Stimulated activated CD4-positive, alpha-beta T cell treated with anti-CD3 and anti-CD28 coated beads, TNF-alpha, amount 100 ng/mL, for 24 hours (primary cell): ENCODE data around the gene ACTR1B.
"Not testable (repeated sequence)": the region's sequence is repeated elsewhere in the genome, so short reads cannot be mapped to it uniquely, and the experiment has no call there.

ENCODE experiments used
- DNase-seq, 3 experiments: peaks; one replicate each; pipeline ENCODE4 v3.0.0-alpha.2; 2020; ENCODE audit warnings: low read depth in 3 of 3

The ACTR1B gene

GRCh38 chr2:97658691-97659157 is 5.1 kb downstream of the ACTR1B start:
- no peak for DNase-seq

GRCh38 chr2:97657986-97658690 is 5.7 kb downstream of the ACTR1B start:
- DNase-seq, result no peak

GRCh38 chr2:97656905-97657587 is 6.8 kb downstream of the ACTR1B start:
- no peak for DNase-seq

- no peak for DNase-seq
These were observed 7.6 kb downstream of the ACTR1B start for GRCh38 chr2:97656129-97656755.

GRCh38 chr2:97654791-97655190 is 9.1 kb downstream of the ACTR1B start:
- no peak for DNase-seq

- no peak for DNase-seq
These were observed 9.5 kb downstream of the ACTR1B start for GRCh38 chr2:97654309-97654708.

DNA sequence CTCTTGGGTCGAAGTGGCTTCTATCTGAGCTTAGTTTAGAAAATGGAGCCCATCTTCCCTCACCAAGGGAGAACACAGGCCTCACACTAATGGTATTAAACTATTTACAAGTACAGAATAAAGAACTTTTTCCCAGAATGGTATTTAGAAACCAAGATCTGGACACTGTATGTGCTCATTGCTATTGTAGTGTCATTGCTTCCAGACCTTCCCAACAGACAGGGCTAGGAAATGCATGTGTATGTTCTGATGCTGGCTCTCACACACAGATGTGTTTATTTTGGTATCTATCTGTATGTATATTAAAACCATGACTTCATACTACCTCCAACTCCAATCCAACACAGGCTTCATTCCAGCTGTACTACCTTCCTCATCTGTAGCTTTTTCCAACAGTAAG is 10.0 kb downstream of the ACTR1B start:
- DNase-seq, result no peak

DNA sequence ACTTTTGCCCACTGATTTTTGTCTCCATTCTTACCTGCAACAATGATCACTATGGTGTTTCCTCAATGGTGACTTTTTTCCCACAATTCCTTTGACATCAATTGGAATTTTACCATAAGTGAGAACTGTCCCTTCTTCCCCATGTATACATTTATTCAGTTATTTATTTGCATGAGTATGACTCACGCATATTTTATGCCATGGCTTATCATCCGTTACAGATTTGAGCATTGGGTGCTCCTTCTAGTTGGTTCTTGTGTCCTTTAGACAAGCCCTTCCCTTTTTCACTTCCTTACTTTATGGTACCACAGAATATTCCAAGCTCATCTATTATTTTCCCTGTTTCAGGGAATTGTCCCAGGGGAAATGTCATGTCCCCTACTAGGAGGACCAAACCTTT is 10.4 kb downstream of the ACTR1B start:
- no peak for DNase-seq

- DNase-seq, result no peak
These were observed 12.7 kb downstream of the ACTR1B start for GRCh38 chr2:97651114-97651513.

GRCh38 chr2:97646977-97647376 is 16.9 kb downstream of the ACTR1B start:
- no peak for DNase-seq

- peak; percentile 98 to 99 (median 99) for DNase-seq
These were observed 17.9 kb downstream of the ACTR1B start, which contains the start of gene COX5B for GRCh38 chr2:97645695-97646629. TSS of gene COX5B (plus strand) at chr2:97646062. CDS start at chr2:97646087, 25 bp downstream.

DNA sequence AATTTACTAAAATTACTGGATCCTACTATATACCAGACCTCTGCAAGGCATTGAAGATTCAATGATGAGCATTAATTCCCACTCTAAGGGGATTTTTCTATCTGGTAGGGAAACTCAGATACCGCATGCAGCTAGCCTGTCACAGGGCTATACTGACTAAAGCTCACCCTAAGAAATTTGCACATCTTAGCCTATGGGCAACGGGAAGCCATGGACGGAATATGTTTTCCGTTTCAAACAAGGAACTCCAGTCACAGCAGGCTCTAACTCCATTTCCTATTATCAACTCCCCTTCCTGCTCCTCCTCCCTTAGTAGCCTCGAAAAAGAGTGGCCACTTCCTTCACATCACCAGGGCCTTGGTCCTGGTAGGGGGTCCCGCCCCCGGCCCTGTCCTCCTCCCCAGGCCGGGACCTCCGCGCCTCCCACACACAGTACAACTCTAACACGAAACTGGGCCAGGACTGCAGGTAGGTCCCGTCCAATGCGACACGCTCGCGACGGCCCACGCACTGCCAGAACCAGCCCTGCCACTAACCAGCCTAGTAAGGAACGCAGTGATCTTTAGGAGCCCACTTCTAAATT is 18.6 kb downstream of the ACTR1B start:
- peak in 1 of 3 experiments; percentile 18 for DNase-seq

DNA sequence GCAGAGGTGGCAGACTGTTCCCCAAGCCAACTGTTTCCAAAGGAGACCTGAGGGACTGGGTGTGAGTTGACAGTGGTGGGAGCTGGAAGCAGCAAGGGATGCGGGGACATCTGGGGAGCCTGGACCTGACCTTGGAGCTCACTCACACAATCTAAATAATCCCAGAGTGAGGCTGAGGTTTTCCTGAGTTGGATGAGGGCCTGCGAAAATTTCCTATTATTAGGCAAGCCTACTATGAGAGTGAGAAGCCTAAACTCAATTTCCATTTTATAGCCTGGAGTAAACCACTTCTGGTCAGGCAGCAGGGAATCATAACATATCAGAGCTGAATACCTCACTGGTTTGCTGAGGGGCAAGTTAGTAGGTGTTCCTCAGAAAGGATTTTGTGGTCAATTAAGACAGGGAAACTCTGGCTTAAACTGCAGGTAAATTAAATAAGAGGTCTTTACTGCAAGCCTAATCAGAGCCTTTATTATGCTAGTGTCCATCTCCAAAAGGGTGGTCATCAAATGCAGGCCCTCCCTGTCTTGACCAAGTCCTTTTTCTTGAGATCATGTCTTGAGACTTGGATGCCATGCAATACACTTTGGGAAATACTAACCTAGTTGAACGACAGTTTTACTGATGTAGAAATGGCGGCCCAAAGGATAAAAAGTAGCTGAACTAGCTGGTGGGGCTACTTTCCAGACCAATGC is 19.7 kb downstream of the ACTR1B start:
- DNase-seq, result no peak

- not testable (repeated sequence) for DNase-seq
These were observed 37.8 kb downstream of the ACTR1B start for GRCh38 chr2:97626049-97626430.

GRCh38 chr2:97625354-97626048 is 38.3 kb downstream of the ACTR1B start:
- DNase-seq, result not testable (repeated sequence)

DNA sequence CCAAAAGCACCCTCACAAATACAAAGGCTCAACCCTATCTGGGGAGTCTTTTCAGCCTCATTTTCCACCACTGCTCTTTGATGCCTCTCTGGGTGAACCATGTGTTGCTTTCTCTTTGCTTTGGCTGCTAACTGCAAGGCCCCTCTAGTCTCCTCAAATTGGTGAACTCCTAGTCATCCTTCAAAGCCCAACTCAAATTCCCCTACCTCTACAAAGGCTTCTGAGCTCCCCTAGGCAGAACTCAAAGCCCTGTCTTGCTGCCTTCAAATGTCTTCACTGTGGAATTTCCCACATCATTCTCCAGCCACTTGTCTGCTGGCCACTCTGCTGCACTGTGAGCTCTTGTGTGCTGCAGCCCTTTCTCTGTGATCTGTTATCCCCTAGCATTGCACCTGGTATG is 40.9 kb downstream of the ACTR1B start:
- DNase-seq, result not testable (repeated sequence)

GRCh38 chr2:97620492-97620891 is 43.4 kb downstream of the ACTR1B start:
- not testable (repeated sequence) for DNase-seq

DNA sequence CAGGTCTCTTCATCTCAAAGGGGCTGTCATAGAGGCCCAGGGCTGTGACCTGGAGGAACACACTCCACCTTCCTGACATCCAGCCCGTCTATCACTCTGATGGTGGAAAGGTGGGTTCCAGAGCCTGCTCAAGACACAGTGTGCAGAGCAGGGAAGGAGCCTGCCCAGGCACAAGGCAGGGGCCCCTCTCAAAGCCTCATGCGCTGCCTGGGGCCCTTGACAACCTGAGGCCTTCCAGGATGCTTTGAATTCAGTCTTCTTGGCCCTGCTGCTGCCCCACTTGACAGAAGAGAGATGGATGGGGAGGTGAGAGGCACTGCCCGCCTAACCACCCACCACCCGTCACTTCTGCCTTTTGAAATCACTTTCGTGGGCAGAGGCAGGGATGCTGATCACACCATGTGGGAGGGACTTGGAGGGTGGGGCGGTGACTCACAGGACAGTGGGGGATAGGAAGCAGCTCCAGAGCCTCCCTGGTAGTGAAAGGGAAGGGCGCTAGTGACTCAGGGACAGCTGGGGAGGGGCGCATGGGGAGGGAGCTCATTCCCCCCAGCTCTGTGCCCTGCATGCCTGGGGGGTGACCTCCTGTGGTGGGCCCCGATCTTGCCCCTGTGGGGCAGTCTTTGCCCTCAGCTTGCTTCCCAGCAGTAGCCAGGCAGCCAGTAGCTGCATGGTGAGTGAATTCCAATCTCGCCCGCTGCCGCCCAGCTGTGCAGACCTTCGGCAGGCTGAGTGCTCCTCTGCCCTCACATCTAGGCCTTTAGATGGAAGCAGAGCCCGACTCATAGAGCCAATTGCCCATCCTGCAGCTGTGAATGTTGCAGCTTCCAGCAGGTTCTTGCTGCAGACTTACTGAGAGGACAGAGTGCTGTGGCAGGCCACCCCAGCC is 44.7 kb downstream of the ACTR1B start:
- DNase-seq, result not testable (repeated sequence)

- DNase-seq, result no peak
These were observed 45.9 kb downstream of the ACTR1B start for GRCh38 chr2:97617911-97618310.
